Mucosa of descending colon (tissue), 3 donors: Measurements from ENCODE around the gene GPR137. TPM values are rescaled to one million over a fixed set of nuclear protein-coding genes. Genes with fewer than 3 reads are reported as not detected.

Source experiments
- ATAC-seq: fragments of 200-7000 bp; cut with Tn5 transposase; one replicate; pipeline ENCODE4 v1.9.1; 2020; ENCODE audit warnings: mild to moderate bottlenecking, moderate library complexity
- DNase-seq, 3 donors: peaks; one replicate each; pipeline ENCODE4 v3.0.0-alpha.2; 2020
- H3K36me3 ChIP-seq: fragments of 200-600 bp; one replicate; pipeline ENCODE4 v1.8.0; 2021; ENCODE audit warnings: low read depth, mild to moderate bottlenecking
- H3K4me1 ChIP-seq: fragments of 200-600 bp; one replicate; pipeline ENCODE4 v1.8.0; 2021; ENCODE audit warnings: low read depth, mild to moderate bottlenecking
- H3K4me3 ChIP-seq: fragments of 200-600 bp; one replicate; pipeline ENCODE4 v1.8.0; 2021; ENCODE audit warnings: mild to moderate bottlenecking
- H3K9me3 ChIP-seq: fragments of 200-600 bp; one replicate; pipeline ENCODE4 v1.8.0; 2021; ENCODE audit warnings: mild to moderate bottlenecking
- intact Hi-C, 2 donors: fragments of 100-400 bp; cut with DNase I in 1 of 2; cut with micrococcal nuclease in 1 of 2; formaldehyde crosslinking; loops; one replicate each; pipeline versions ENCODE4 v1.11.0 to v1.11.1; 2022; cut with DNase I, micrococcal nuclease
- total RNA-seq, 3 donors: library from RNA; stranded (reverse); fragmentation: NEBNext Ultra II Directional in 2 of 3; extraction: Animal tissue kit (Norgen Biotek cat#: 25700) in 2 of 3; gene quantifications; one replicate each; pipeline versions ENCODE4 v1.2.1 to v1.2.4, GENCODE V29; 2021 to 2023
- TF ChIP-seq, protein P1 (sequence below): fragments of 200-600 bp; IDR thresholded peaks from one replicate; pipeline ENCODE4 v1.8.0; 2022; ENCODE audit warnings: antibody characterized with exemption, mild to moderate bottlenecking
- donor health status: DM: no; HTN: no; CAD: no; lungs with moderate emphysema.
- donor health status: DM: no; HTN: no; CAD: no.
- donor health status: DM: no; HTN: yes; CAD: no.

Gene GPR137
- total RNA-seq, 3 donors from 2014 or later, result 31.2 to 46.7 (median 40.6) TPM

GRCh38 chr11:64287676-64288352 lies 2.2 kb downstream of the GPR137 start:
- DNase-seq, result no peak
- H3K4me1 ChIP-seq, result peaks cover 35% of the 10 kb centered on the region
- TF ChIP-seq, protein P1, sequence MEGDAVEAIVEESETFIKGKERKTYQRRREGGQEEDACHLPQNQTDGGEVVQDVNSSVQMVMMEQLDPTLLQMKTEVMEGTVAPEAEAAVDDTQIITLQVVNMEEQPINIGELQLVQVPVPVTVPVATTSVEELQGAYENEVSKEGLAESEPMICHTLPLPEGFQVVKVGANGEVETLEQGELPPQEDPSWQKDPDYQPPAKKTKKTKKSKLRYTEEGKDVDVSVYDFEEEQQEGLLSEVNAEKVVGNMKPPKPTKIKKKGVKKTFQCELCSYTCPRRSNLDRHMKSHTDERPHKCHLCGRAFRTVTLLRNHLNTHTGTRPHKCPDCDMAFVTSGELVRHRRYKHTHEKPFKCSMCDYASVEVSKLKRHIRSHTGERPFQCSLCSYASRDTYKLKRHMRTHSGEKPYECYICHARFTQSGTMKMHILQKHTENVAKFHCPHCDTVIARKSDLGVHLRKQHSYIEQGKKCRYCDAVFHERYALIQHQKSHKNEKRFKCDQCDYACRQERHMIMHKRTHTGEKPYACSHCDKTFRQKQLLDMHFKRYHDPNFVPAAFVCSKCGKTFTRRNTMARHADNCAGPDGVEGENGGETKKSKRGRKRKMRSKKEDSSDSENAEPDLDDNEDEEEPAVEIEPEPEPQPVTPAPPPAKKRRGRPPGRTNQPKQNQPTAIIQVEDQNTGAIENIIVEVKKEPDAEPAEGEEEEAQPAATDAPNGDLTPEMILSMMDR, result no peak

DNA sequence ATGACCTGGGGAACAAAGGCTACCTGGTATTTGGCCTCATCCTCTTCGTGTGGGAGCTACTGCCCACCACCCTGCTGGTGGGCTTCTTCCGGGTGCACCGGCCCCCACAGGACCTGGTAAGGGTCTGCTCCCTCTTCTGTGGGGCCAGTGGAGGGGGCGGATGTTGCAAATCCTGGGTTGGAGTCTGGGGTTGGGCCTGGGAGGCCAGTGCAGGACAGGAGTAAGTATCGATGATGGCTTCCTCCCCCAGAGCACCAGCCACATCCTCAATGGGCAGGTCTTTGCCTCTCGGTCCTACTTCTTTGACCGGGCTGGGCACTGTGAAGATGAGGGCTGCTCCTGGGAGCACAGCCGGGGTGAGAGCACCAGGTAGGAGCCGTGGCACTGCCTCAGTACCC lies 2.7 kb downstream of the GPR137 start:
- Histone ChIP-seq H3K9me3 (no peaks in the 10 kb centered on the region), H3K36me3 (no peaks in the 10 kb centered on the region), H3K4me3 (no peak overlapping the region), H3K4me1 (peaks cover 30% of the 10 kb centered on the region)
- TF ChIP-seq, protein P1, result no peak
- DNase-seq (no peak), ATAC-seq (no peak)
- intact Hi-C loops, result no loop called here

More at GRCh38 chr11:64287676-64288352, 2.2 kb downstream of the GPR137 start:
- no peaks in the 10 kb centered on the region for H3K9me3 ChIP-seq
- H3K4me3 ChIP-seq, result no peak overlapping the region
- ATAC-seq, result no peak
- intact Hi-C loops, result no loop called here
- no peaks in the 10 kb centered on the region for H3K36me3 ChIP-seq

DNA sequence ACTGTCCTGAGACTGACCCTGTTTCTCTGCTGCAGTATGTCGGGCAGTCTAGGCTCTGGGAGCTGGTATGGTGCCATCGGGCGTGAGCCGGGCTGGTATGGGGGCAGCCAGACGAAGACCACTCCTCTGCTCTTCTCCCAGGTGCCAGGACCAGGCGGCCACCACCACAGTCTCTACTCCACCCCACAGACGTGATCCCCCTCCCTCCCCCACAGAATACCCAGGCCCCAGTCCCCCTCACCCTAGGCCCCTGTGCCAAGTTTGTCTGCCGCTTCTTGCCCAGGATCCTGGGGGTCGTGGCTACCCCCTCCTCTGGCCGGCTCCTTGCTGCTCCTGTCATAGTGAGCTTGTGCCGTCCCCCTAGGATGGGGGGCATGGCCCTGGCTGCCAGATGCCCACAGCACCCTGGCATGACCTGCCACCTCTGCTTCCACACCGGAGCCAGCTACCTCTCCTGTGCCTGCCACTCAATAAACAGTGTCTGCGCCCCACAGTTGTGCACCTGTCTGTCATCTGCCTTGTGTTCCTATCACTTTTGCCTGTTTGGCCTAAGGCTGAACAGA lies 3.4 kb downstream of the GPR137 start:
- ATAC-seq, result no peak
- Histone ChIP-seq H3K9me3 (no peaks in the 10 kb centered on the region), H3K4me1 (peaks cover 22% of the 10 kb centered on the region), H3K36me3 (no peaks in the 10 kb centered on the region), H3K4me3 (no peak overlapping the region)
- intact Hi-C loops, result no loop called here
- TF ChIP-seq, protein P1, result no peak
- no peak for DNase-seq

DNA sequence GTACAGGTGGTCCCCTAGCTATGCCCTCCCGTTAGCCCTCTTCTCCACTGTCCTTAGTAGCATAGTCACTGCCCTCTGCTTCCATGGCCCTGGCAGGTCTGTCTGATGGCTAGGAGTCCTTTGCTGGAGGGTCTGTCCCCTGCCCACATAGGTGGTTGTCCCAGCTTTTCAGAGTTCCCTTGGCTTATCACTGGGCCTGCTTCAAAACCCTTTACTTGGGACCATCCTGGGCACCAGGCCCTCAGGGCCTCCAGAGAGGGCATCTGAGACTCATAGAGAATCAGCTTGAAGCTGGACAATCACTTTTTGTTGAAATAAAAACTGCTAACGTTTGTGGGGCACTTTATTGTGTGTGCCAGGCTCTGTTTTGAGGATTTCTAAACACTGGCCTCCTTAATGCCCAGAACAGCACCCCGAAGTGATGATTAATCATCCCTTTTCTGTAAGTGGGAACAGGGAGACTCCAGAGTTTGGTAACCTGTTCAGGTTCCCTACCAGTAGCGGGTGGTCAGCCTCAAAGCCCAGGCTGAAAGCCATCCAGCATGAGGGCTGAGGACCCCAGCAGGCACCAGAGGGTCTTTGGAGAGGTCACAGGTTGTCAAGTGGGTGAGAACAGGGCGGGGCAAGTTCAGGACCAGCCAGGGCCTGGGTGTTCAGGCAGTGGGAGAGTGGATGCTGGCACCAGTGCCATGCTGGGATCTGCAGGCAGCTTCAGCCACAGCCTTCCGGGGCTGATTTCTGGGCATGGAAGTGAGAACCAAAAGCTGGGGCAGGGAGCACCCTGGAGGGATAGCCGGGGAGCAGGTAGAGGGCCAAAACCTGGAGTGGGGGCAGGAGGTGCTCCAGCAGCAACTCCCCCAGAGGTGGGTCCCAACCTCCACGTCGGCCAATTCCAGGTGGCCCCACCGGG lies 5.0 kb downstream of the GPR137 start:
- intact Hi-C loops, result no loop called here
- peaks cover 22% of the 10 kb centered on the region for H3K4me1 ChIP-seq
- ATAC-seq (no peak), DNase-seq (no peak)
- H3K4me3 ChIP-seq, result no peak overlapping the region
- TF ChIP-seq, protein P1, result no peak
- no peaks in the 10 kb centered on the region for H3K9me3 ChIP-seq
- no peaks in the 10 kb centered on the region for H3K36me3 ChIP-seq

- Histone ChIP-seq H3K9me3 (no peaks in the 10 kb centered on the region), H3K4me1 (peaks cover 18% of the 10 kb centered on the region), H3K4me3 (no peak within 1 kb of the TSS), H3K36me3 (no peaks in the 10 kb centered on the region)
- TF ChIP-seq, protein P1, result no peak
- DNase-seq, result no peak
- no peak for ATAC-seq
- intact Hi-C loops, result no loop called here
Observed at GRCh38 chr11:64291262-64291751, 5.7 kb downstream of the GPR137 start, which contains the start of gene KCNK4. KCNK4 (plus strand) TSS chr11:64291302; CDS start chr11:64293019, 1,717 bp downstream.
